VCaP (cell line): ENCODE measurements around the gene CREBBP.

Experiments used
- H3K27ac ChIP-seq: fragments of 450-650 bp; 2 replicates; pipeline ENCODE4 v1.5.1; 2017
- CTCF ChIP-seq: fragments of 450-650 bp; conservative IDR thresholded peaks from 2 replicates; pipeline ENCODE4 v1.5.1; 2017; ENCODE audit warnings: mild to moderate bottlenecking, moderate library complexity

CREBBP gene

GRCh38 chr16:3745751-3746355 lies 134.7 kb downstream of the CREBBP start:
- no peak for TF ChIP-seq CTCF
- no peak overlapping the region for H3K27ac ChIP-seq

- no peak for TF ChIP-seq CTCF
- H3K27ac ChIP-seq, result no peak overlapping the region
These were observed 136.5 kb downstream of the CREBBP start for GRCh38 chr16:3744018-3744417.

- TF ChIP-seq CTCF, result no peak
- H3K27ac ChIP-seq, result no peak overlapping the region
These were observed 139.6 kb downstream of the CREBBP start for GRCh38 chr16:3740934-3741333.

- TF ChIP-seq CTCF, result no peak
These were observed 140.3 kb downstream of the CREBBP start for GRCh38 chr16:3740186-3740585.

GRCh38 chr16:3739636-3740035 lies 140.9 kb downstream of the CREBBP start:
- no peak overlapping the region for H3K27ac ChIP-seq
- TF ChIP-seq CTCF, result no peak

More at GRCh38 chr16:3740186-3740585, 140.3 kb downstream of the CREBBP start:
- no peak overlapping the region for H3K27ac ChIP-seq

- TF ChIP-seq CTCF, result no peak
- H3K27ac ChIP-seq, result no peak overlapping the region
These were observed 142.0 kb downstream of the CREBBP start for GRCh38 chr16:3738541-3738940.

- TF ChIP-seq CTCF, result no peak
- no peak overlapping the region for H3K27ac ChIP-seq
These were observed 142.4 kb downstream of the CREBBP start for GRCh38 chr16:3738128-3738527.
